HepG2 (cell line): ENCODE results near the gene FAP.

ENCODE experiments used
- GABPA ChIP-seq, 2 experiments: IDR thresholded peaks; 2 replicates each; pipeline ENCODE4 v1.6.1; 2011 to 2016; ENCODE audit warnings: low read depth in 2 of 2, low read length in 1 of 2, missing biosample characterization in 1 of 2, missing genetic modification characterization in 1 of 2
- KDM5B ChIP-seq: sonication (generic); formaldehyde crosslinking; IDR thresholded peaks from 2 replicates; pipeline ENCODE4 v1.4.0; 2020; ENCODE audit warnings: missing genetic modification reagents, mild to moderate bottlenecking, borderline replicate concordance
- MXI1 ChIP-seq: IDR thresholded peaks from 3 replicates; pipeline ENCODE4 v1.6.1; 2012; ENCODE audit warnings: low read depth, low read length, inconsistent platforms, borderline replicate concordance
- MYC ChIP-seq: sonication (generic); formaldehyde crosslinking; IDR thresholded peaks from 2 replicates; pipeline ENCODE4 v1.9.0; 2021; ENCODE audit warnings: missing genetic modification reagents, borderline replicate concordance
- NFATC3 ChIP-seq: sonication (generic); formaldehyde crosslinking; IDR thresholded peaks from 2 replicates; pipeline ENCODE4 v1.5.1; 2020; ENCODE audit warnings: mild to moderate bottlenecking, missing genetic modification reagents
- NFIB ChIP-seq: sonication (generic); formaldehyde crosslinking; IDR thresholded peaks from 2 replicates; pipeline ENCODE4 v1.9.0; 2021; ENCODE audit warnings: missing genetic modification reagents, mild to moderate bottlenecking, borderline replicate concordance
- SMAD1 ChIP-seq: sonication (generic); formaldehyde crosslinking; IDR thresholded peaks from 2 replicates; pipeline ENCODE4 v1.4.0; 2020; ENCODE audit warnings: missing genetic modification reagents, low read depth, mild to moderate bottlenecking, borderline replicate concordance
- ZBTB7A ChIP-seq: sonication (generic); formaldehyde crosslinking; IDR thresholded peaks from 2 replicates; pipeline ENCODE4 v1.8.0; 2022; ENCODE audit warnings: mild to moderate bottlenecking, missing genetic modification reagents
- ZSCAN9 ChIP-seq: IDR thresholded peaks from 2 replicates; pipeline ENCODE4 v1.6.1; 2016; ENCODE audit warnings: borderline replicate concordance
- TF ChIP-seq, protein P1 (sequence below), 2 experiments: IDR thresholded peaks; 2 replicates each; pipeline ENCODE4 v1.6.1; 2011 to 2012; ENCODE audit warnings: low read length in 2 of 2, borderline replicate concordance in 1 of 2, low read depth in 1 of 2, mild to moderate bottlenecking in 1 of 2, moderate library complexity in 1 of 2
- TF ChIP-seq, protein P2 (sequence below): sonication (generic); formaldehyde crosslinking; conservative IDR thresholded peaks from 2 replicates; pipeline ENCODE4 v1.4.0; 2020; ENCODE audit warnings: missing genetic modification reagents
- TF ChIP-seq, protein P3 (sequence below): sonication (generic); formaldehyde crosslinking; IDR thresholded peaks from 2 replicates; pipeline ENCODE4 v1.8.0; 2022; ENCODE audit warnings: mild to moderate bottlenecking, missing genetic modification reagents; ENCODE audit not compliant: insufficient replicate concordance
- TF ChIP-seq, protein P4 (sequence below): conservative IDR thresholded peaks from 2 replicates; pipeline ENCODE4 v1.6.1; 2018; ENCODE audit warnings: missing genetic modification reagents
- TF ChIP-seq, protein P5 (sequence below): sonication (generic); formaldehyde crosslinking; IDR thresholded peaks from 2 replicates; pipeline ENCODE4 v1.4.0; 2020; ENCODE audit warnings: missing genetic modification reagents

- TF ChIP-seq ZBTB7A (CRISPR knock-in tag) (no peak), SMAD1 (CRISPR knock-in tag) (no peak), MYC (no peak), ZSCAN9 (CRISPR knock-in tag) (no peak), NFATC3 (CRISPR knock-in tag) (no peak), GABPA (IDR thresholded peaks at IDR 0.05; ENCODE audit: low read depth, low read length) (no peak), GABPA (CRISPR knock-in tag; IDR thresholded peaks at IDR 0.05; ENCODE audit: low read depth) (no peak), NFIB (CRISPR knock-in tag) (no peak), MXI1 (no peak), KDM5B (no peak)
- TF ChIP-seq, protein P1, sequence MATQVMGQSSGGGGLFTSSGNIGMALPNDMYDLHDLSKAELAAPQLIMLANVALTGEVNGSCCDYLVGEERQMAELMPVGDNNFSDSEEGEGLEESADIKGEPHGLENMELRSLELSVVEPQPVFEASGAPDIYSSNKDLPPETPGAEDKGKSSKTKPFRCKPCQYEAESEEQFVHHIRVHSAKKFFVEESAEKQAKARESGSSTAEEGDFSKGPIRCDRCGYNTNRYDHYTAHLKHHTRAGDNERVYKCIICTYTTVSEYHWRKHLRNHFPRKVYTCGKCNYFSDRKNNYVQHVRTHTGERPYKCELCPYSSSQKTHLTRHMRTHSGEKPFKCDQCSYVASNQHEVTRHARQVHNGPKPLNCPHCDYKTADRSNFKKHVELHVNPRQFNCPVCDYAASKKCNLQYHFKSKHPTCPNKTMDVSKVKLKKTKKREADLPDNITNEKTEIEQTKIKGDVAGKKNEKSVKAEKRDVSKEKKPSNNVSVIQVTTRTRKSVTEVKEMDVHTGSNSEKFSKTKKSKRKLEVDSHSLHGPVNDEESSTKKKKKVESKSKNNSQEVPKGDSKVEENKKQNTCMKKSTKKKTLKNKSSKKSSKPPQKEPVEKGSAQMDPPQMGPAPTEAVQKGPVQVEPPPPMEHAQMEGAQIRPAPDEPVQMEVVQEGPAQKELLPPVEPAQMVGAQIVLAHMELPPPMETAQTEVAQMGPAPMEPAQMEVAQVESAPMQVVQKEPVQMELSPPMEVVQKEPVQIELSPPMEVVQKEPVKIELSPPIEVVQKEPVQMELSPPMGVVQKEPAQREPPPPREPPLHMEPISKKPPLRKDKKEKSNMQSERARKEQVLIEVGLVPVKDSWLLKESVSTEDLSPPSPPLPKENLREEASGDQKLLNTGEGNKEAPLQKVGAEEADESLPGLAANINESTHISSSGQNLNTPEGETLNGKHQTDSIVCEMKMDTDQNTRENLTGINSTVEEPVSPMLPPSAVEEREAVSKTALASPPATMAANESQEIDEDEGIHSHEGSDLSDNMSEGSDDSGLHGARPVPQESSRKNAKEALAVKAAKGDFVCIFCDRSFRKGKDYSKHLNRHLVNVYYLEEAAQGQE (IDR thresholded peaks at IDR 0.05; ENCODE audit: borderline replicate concordance in 1 of 2, low read depth in 1 of 2, low read length in 2 of 2), result no peak
- TF ChIP-seq, protein P2, sequence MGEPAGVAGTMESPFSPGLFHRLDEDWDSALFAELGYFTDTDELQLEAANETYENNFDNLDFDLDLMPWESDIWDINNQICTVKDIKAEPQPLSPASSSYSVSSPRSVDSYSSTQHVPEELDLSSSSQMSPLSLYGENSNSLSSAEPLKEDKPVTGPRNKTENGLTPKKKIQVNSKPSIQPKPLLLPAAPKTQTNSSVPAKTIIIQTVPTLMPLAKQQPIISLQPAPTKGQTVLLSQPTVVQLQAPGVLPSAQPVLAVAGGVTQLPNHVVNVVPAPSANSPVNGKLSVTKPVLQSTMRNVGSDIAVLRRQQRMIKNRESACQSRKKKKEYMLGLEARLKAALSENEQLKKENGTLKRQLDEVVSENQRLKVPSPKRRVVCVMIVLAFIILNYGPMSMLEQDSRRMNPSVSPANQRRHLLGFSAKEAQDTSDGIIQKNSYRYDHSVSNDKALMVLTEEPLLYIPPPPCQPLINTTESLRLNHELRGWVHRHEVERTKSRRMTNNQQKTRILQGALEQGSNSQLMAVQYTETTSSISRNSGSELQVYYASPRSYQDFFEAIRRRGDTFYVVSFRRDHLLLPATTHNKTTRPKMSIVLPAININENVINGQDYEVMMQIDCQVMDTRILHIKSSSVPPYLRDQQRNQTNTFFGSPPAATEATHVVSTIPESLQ (CRISPR knock-in tag), result no peak
- TF ChIP-seq, protein P3, sequence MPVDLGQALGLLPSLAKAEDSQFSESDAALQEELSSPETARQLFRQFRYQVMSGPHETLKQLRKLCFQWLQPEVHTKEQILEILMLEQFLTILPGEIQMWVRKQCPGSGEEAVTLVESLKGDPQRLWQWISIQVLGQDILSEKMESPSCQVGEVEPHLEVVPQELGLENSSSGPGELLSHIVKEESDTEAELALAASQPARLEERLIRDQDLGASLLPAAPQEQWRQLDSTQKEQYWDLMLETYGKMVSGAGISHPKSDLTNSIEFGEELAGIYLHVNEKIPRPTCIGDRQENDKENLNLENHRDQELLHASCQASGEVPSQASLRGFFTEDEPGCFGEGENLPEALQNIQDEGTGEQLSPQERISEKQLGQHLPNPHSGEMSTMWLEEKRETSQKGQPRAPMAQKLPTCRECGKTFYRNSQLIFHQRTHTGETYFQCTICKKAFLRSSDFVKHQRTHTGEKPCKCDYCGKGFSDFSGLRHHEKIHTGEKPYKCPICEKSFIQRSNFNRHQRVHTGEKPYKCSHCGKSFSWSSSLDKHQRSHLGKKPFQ (CRISPR knock-in tag), result no peak
- TF ChIP-seq, protein P4, sequence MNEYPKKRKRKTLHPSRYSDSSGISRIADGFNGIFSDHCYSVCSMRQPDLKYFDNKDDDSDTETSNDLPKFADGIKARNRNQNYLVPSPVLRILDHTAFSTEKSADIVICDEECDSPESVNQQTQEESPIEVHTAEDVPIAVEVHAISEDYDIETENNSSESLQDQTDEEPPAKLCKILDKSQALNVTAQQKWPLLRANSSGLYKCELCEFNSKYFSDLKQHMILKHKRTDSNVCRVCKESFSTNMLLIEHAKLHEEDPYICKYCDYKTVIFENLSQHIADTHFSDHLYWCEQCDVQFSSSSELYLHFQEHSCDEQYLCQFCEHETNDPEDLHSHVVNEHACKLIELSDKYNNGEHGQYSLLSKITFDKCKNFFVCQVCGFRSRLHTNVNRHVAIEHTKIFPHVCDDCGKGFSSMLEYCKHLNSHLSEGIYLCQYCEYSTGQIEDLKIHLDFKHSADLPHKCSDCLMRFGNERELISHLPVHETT (CRISPR knock-in tag), result no peak
- TF ChIP-seq, protein P5, sequence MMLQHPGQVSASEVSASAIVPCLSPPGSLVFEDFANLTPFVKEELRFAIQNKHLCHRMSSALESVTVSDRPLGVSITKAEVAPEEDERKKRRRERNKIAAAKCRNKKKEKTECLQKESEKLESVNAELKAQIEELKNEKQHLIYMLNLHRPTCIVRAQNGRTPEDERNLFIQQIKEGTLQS, result no peak
Observed at GRCh38 chr2:162166745-162167144, 76.5 kb downstream of the FAP start.
